SK-N-SH treated with all-trans-retinoic acid at 6 μM for 48 hours (cell line): Measurements from ENCODE around the gene CCDC124.

ENCODE experiments used
- ATAC-seq: fragments of 200-7000 bp; cut with Tn5 transposase; 3 replicates; pipeline ENCODE4 v1.9.1; 2020; ENCODE audit warnings: mild to moderate bottlenecking, moderate library complexity
- ARNTL ChIP-seq: fragments of 450-650 bp; formaldehyde crosslinking; IDR thresholded peaks from 2 replicates; pipeline ENCODE4 v1.5.0; 2020; ENCODE audit warnings: low read depth, mild to moderate bottlenecking, moderate library complexity, borderline replicate concordance
- BACH2 ChIP-seq: fragments of 250-450 bp; sonication (Bioruptor Pico); IDR thresholded peaks from 2 replicates; pipeline ENCODE4 v1.9.0; 2021; ENCODE audit warnings: mild to moderate bottlenecking, borderline replicate concordance
- CSDC2 ChIP-seq: fragments of 250-450 bp; sonication (Bioruptor Pico); IDR thresholded peaks from 2 replicates; pipeline ENCODE4 v1.5.0; 2020; ENCODE audit warnings: mild to moderate bottlenecking, moderate library complexity
- ESRRG ChIP-seq: fragments of 250-450 bp; sonication (Bioruptor Pico); IDR thresholded peaks from 2 replicates; pipeline ENCODE4 v1.6.1; 2021; ENCODE audit warnings: mild to moderate bottlenecking
- GLIS3 ChIP-seq: fragments of 250-450 bp; sonication (Bioruptor Pico); IDR thresholded peaks from 2 replicates; pipeline ENCODE4 v1.5.0; 2020; ENCODE audit warnings: mild to moderate bottlenecking, moderate library complexity
- ISL1 ChIP-seq: fragments of 250-450 bp; sonication (Bioruptor Pico); IDR thresholded peaks from 2 replicates; pipeline ENCODE4 v2.1.2; 2022; ENCODE audit warnings: mild to moderate bottlenecking, moderate library complexity
- OSR1 ChIP-seq: fragments of 250-450 bp; sonication (Bioruptor Pico); IDR thresholded peaks from 2 replicates; pipeline ENCODE4 v1.8.0; 2022; ENCODE audit warnings: moderate library complexity, mild to moderate bottlenecking, inconsistent platforms
- PPARA ChIP-seq: fragments of 250-450 bp; sonication (Bioruptor Pico); IDR thresholded peaks from 2 replicates; pipeline ENCODE4 v1.5.0; 2020; ENCODE audit warnings: mild to moderate bottlenecking, borderline replicate concordance
- RARB ChIP-seq: fragments of 250-450 bp; sonication (Bioruptor Pico); IDR thresholded peaks from 2 replicates; pipeline ENCODE4 v1.8.0; 2021; ENCODE audit warnings: mild to moderate bottlenecking, moderate library complexity
- SNAI2 ChIP-seq: fragments of 250-450 bp; sonication (Bioruptor Pico); IDR thresholded peaks from 2 replicates; pipeline ENCODE4 v1.5.0; 2020; ENCODE audit warnings: mild to moderate bottlenecking, moderate library complexity
- TCF4 ChIP-seq: fragments of 250-450 bp; sonication (Bioruptor Pico); IDR thresholded peaks from 2 replicates; pipeline ENCODE4 v1.8.0; 2021; ENCODE audit warnings: mild to moderate bottlenecking, moderate library complexity, borderline replicate concordance
- TOX ChIP-seq: fragments of 250-450 bp; sonication (Bioruptor Pico); IDR thresholded peaks from 2 replicates; pipeline ENCODE4 v1.8.0; 2021; ENCODE audit warnings: mild to moderate bottlenecking, moderate library complexity, borderline replicate concordance
- ZC3H10 ChIP-seq: fragments of 250-450 bp; sonication (Bioruptor Pico); IDR thresholded peaks from 2 replicates; pipeline ENCODE4 v1.5.1; 2021; ENCODE audit warnings: mild to moderate bottlenecking, moderate library complexity
- ZFP3 ChIP-seq: fragments of 250-450 bp; sonication (Bioruptor Pico); IDR thresholded peaks from 2 replicates; pipeline ENCODE4 v1.5.0; 2020; ENCODE audit warnings: mild to moderate bottlenecking, moderate library complexity
- ZFP30 ChIP-seq: fragments of 450-650 bp; formaldehyde crosslinking; IDR thresholded peaks from 2 replicates; pipeline ENCODE4 v1.5.0; 2022; ENCODE audit warnings: mild to moderate bottlenecking, moderate library complexity
- ZNF565 ChIP-seq: fragments of 450-650 bp; formaldehyde crosslinking; conservative IDR thresholded peaks from 2 replicates; pipeline ENCODE4 v1.5.0; 2020; ENCODE audit warnings: low read depth, mild to moderate bottlenecking, moderate library complexity
- ZNF70 ChIP-seq: fragments of 450-650 bp; formaldehyde crosslinking; IDR thresholded peaks from 2 replicates; pipeline ENCODE4 v1.5.0; 2020; ENCODE audit warnings: mild to moderate bottlenecking, moderate library complexity
- ZNF8 ChIP-seq: fragments of 450-650 bp; formaldehyde crosslinking; IDR thresholded peaks from 2 replicates; pipeline ENCODE4 v1.5.0; 2020; ENCODE audit warnings: mild to moderate bottlenecking, moderate library complexity
- TF ChIP-seq, protein P1 (sequence below): fragments of 250-450 bp; sonication (Bioruptor Pico); IDR thresholded peaks from 2 replicates; pipeline ENCODE4 v1.5.1; 2020; ENCODE audit warnings: low read depth, mild to moderate bottlenecking, moderate library complexity
- TF ChIP-seq, protein P2 (sequence below): fragments of 250-450 bp; sonication (Bioruptor Pico); IDR thresholded peaks from 2 replicates; pipeline ENCODE4 v1.5.1; 2021; ENCODE audit warnings: mild to moderate bottlenecking, moderate library complexity
- TF ChIP-seq, protein P3 (sequence below): fragments of 250-450 bp; sonication (Bioruptor Pico); IDR thresholded peaks from 2 replicates; pipeline ENCODE4 v1.8.0; 2021; ENCODE audit warnings: low read depth, mild to moderate bottlenecking, moderate library complexity, borderline replicate concordance
- TF ChIP-seq, protein P4 (sequence below): fragments of 250-450 bp; sonication (Bioruptor Pico); IDR thresholded peaks from 2 replicates; pipeline ENCODE4 v1.8.0; 2020; ENCODE audit warnings: mild to moderate bottlenecking, moderate library complexity, borderline replicate concordance

CCDC124 gene

DNA sequence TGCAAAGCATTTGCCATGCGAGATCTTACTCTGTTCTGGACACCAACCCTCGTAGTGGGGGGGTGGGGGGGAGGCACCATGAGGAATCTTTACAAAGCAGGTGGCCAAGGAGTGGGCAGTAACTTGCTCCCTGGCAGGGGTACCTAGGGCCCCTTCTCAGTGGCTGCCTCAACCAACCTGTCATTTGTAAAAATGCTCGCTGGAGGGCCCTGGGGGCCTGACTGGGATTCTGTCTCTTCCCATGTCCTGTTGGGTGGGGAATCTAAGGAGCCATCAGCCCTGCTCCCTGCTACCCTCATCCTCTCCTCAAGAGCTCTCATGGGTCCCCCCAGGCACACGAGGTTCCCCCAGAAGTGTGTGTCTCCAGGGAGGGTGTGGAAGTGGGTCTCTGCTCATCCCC, 35.5 kb downstream of the CCDC124 start:
- ATAC-seq: no peak
- TF ChIP-seq, protein P1, sequence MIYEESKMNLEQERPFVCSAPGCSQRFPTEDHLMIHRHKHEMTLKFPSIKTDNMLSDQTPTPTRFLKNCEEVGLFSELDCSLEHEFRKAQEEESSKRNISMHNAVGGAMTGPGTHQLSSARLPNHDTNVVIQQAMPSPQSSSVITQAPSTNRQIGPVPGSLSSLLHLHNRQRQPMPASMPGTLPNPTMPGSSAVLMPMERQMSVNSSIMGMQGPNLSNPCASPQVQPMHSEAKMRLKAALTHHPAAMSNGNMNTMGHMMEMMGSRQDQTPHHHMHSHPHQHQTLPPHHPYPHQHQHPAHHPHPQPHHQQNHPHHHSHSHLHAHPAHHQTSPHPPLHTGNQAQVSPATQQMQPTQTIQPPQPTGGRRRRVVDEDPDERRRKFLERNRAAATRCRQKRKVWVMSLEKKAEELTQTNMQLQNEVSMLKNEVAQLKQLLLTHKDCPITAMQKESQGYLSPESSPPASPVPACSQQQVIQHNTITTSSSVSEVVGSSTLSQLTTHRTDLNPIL (CRISPR knock-in tag): no peak
- TF ChIP-seq ISL1 (CRISPR knock-in tag) (no peak), GLIS3 (CRISPR knock-in tag) (no peak), RARB (CRISPR knock-in tag) (no peak), CSDC2 (CRISPR knock-in tag) (no peak), PPARA (CRISPR knock-in tag) (no peak)
- TF ChIP-seq, protein P2, sequence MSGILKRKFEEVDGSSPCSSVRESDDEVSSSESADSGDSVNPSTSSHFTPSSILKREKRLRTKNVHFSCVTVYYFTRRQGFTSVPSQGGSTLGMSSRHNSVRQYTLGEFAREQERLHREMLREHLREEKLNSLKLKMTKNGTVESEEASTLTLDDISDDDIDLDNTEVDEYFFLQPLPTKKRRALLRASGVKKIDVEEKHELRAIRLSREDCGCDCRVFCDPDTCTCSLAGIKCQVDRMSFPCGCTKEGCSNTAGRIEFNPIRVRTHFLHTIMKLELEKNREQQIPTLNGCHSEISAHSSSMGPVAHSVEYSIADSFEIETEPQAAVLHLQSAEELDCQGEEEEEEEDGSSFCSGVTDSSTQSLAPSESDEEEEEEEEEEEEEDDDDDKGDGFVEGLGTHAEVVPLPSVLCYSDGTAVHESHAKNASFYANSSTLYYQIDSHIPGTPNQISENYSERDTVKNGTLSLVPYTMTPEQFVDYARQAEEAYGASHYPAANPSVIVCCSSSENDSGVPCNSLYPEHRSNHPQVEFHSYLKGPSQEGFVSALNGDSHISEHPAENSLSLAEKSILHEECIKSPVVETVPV: no peak

DNA sequence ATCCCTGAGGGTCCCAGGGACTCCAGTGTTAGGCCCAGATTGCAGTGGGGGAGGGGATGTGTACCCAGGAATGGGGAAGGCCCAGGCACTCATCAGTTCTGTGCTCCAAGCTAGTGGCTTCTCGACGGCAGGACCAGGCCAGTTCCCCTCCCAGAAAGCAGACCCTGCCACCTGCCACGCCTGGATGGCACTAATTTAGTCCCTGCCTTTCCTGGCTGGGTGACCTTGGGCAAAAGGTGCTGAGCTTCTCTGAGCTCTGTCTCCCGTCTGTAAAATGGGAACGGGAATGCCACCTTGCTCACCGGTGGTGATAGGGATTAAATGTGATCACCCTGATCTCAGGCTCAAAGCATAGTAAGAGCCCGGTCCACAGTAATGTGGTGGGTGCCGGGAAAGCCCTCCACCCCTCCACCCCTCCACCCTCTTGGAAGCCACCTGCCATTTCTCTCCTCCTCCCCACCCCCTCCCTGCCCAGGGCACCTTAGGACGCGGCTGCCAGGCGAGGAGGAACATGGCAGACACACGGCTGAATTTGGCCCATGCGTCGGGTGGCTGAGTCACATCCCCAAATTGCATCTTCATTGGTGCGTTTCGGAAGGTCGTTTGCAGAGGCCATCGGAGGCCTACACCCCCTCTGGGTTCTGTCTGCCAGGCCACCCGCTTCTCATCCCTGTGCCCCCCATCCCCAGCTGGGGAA, 36.4 kb downstream of the CCDC124 start:
- no peak for ATAC-seq
- no peak for TF ChIP-seq RARB (CRISPR knock-in tag)
- no peak for TF ChIP-seq ARNTL (CRISPR knock-in tag)
- no peak for TF ChIP-seq ZNF565 (CRISPR knock-in tag)
- TF ChIP-seq ZFP30 (CRISPR knock-in tag): no peak
- TF ChIP-seq ZNF8: no peak
- no peak for TF ChIP-seq GLIS3 (CRISPR knock-in tag)
- TF ChIP-seq SNAI2 (CRISPR knock-in tag): no peak
- no peak for TF ChIP-seq ESRRG
- no peak for TF ChIP-seq ZC3H10
- no peak for TF ChIP-seq ZNF70 (CRISPR knock-in tag)
- TF ChIP-seq, protein P2: no peak

DNA sequence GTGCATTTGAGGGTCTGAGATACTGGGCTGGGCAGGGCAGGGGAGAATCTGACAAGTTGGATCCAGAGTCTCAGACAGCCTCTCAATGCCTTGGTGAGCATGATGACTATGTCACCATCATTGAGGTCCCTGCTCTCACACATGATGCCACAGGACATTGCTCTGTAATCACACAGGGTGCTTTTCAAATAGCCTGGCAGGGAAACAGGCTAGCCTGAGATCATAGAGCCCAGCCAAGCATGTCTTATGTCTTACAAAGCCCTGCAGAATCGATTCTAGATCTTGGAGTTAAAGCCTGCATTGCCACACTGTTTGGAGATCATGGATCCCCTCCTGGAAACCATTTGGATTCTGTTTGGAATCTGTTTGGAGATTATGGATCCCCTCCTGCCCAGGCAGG, 39.4 kb downstream of the CCDC124 start:
- ATAC-seq: no peak
- TF ChIP-seq, protein P2: no peak
- TF ChIP-seq, protein P3, sequence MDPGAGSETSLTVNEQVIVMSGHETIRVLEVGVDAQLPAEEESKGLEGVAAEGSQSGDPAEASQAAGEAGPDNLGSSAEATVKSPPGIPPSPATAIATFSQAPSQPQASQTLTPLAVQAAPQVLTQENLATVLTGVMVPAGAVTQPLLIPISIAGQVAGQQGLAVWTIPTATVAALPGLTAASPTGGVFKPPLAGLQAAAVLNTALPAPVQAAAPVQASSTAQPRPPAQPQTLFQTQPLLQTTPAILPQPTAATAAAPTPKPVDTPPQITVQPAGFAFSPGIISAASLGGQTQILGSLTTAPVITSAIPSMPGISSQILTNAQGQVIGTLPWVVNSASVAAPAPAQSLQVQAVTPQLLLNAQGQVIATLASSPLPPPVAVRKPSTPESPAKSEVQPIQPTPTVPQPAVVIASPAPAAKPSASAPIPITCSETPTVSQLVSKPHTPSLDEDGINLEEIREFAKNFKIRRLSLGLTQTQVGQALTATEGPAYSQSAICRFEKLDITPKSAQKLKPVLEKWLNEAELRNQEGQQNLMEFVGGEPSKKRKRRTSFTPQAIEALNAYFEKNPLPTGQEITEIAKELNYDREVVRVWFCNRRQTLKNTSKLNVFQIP: no peak
- TF ChIP-seq ZNF565 (CRISPR knock-in tag) (no peak), ESRRG (no peak), TCF4 (CRISPR knock-in tag) (no peak), ARNTL (CRISPR knock-in tag) (no peak), TOX (no peak), ZNF70 (CRISPR knock-in tag) (no peak), ZFP3 (no peak), CSDC2 (CRISPR knock-in tag) (no peak), ZC3H10 (no peak), ISL1 (CRISPR knock-in tag) (no peak), BACH2 (CRISPR knock-in tag) (no peak), RARB (CRISPR knock-in tag) (no peak), OSR1 (no peak), ZNF8 (no peak), ZFP30 (CRISPR knock-in tag) (no peak)
- TF ChIP-seq, protein P4, sequence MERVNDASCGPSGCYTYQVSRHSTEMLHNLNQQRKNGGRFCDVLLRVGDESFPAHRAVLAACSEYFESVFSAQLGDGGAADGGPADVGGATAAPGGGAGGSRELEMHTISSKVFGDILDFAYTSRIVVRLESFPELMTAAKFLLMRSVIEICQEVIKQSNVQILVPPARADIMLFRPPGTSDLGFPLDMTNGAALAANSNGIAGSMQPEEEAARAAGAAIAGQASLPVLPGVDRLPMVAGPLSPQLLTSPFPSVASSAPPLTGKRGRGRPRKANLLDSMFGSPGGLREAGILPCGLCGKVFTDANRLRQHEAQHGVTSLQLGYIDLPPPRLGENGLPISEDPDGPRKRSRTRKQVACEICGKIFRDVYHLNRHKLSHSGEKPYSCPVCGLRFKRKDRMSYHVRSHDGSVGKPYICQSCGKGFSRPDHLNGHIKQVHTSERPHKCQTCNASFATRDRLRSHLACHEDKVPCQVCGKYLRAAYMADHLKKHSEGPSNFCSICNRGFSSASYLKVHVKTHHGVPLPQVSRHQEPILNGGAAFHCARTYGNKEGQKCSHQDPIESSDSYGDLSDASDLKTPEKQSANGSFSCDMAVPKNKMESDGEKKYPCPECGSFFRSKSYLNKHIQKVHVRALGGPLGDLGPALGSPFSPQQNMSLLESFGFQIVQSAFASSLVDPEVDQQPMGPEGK (CRISPR knock-in tag): no peak
- TF ChIP-seq, protein P1 (CRISPR knock-in tag): no peak
